ENCODE data around the gene GSK3A.

Gene GSK3A

GRCh38 chr19:42199440-42200115 is 42.8 kb downstream of the GSK3A start:
- no peak for DNase-seq (ENCODE audit: low read depth, low spot score)
- in situ Hi-C loops (cut with HindIII; ENCODE audit: low sequenced_read_pairs), result no loop called here
- H3K4me3 ChIP-seq (ENCODE audit: low read depth, low read length), result no peak overlapping the region
- TF ChIP-seq CTCF (IDR thresholded peaks at IDR 0.05; ENCODE audit: low read depth, low read length), result no peak

- H3K4me3 ChIP-seq (ENCODE audit: low read depth, low read length), result no peak overlapping the region
- no peak for DNase-seq (ENCODE audit: low read depth, low spot score)
- in situ Hi-C loops (cut with HindIII; ENCODE audit: low sequenced_read_pairs), result no loop called here
- TF ChIP-seq CTCF (IDR thresholded peaks at IDR 0.05; ENCODE audit: low read depth, low read length), result no peak
Measured at GRCh38 chr19:42198676-42199439, 43.5 kb downstream of the GSK3A start.

GRCh38 chr19:42197375-42197817 is 45.0 kb downstream of the GSK3A start:
- no peak for TF ChIP-seq CTCF (IDR thresholded peaks at IDR 0.05; ENCODE audit: low read depth, low read length)
- in situ Hi-C loops (cut with HindIII; ENCODE audit: low sequenced_read_pairs), result no loop called here
- DNase-seq (ENCODE audit: low read depth, low spot score), result no peak
- H3K4me3 ChIP-seq (ENCODE audit: low read depth, low read length), result no peak overlapping the region

GRCh38 chr19:42196011-42197001 is 46.1 kb downstream of the GSK3A start:
- H3K4me3 ChIP-seq (ENCODE audit: low read depth, low read length), result no peak overlapping the region
- in situ Hi-C loops (cut with HindIII; ENCODE audit: low sequenced_read_pairs), result no loop called here
- TF ChIP-seq CTCF (IDR thresholded peaks at IDR 0.05; ENCODE audit: low read depth, low read length), result no peak
- DNase-seq (ENCODE audit: low read depth, low spot score), result no peak

GRCh38 chr19:42193706-42194105 is 48.7 kb downstream of the GSK3A start:
- DNase-seq (ENCODE audit: low read depth, low spot score), result no peak
- in situ Hi-C loops (cut with HindIII; ENCODE audit: low sequenced_read_pairs), result no loop called here
- no peak for TF ChIP-seq CTCF (IDR thresholded peaks at IDR 0.05; ENCODE audit: low read depth, low read length)
- no peak overlapping the region for H3K4me3 ChIP-seq (ENCODE audit: low read depth, low read length)

GRCh38 chr19:42193294-42193693 is 49.1 kb downstream of the GSK3A start:
- no peak for DNase-seq (ENCODE audit: low read depth, low spot score)
- no peak for TF ChIP-seq CTCF (IDR thresholded peaks at IDR 0.05; ENCODE audit: low read depth, low read length)
- in situ Hi-C loops (cut with HindIII; ENCODE audit: low sequenced_read_pairs), result no loop called here
- no peak overlapping the region for H3K4me3 ChIP-seq (ENCODE audit: low read depth, low read length)
